HG02759 (cell line): Measurements from ENCODE around the gene CDC27.
"Not testable (repeated sequence)": the region's sequence is repeated elsewhere in the genome, so short reads cannot be mapped to it uniquely, and the experiment has no call there.

Experiments
- ATAC-seq: cut with Tn5 transposase; IDR thresholded peaks from one replicate; pipeline ENCODE4 v1.9.1; 2021; ENCODE audit warnings: mild to moderate bottlenecking, moderate library complexity; ENCODE audit not compliant: unreplicated experiment

Gene CDC27

GRCh38 chr17:47145351-47145750 lies 43.7 kb downstream of the CDC27 start:
- no peak for ATAC-seq

GRCh38 chr17:47135235-47135634 lies 53.9 kb downstream of the CDC27 start:
- no peak for ATAC-seq

- ATAC-seq: not testable (repeated sequence)
Measured at GRCh38 chr17:47134354-47134753, 54.7 kb downstream of the CDC27 start.

GRCh38 chr17:47131761-47132160 lies 57.3 kb downstream of the CDC27 start:
- ATAC-seq: no peak

- ATAC-seq: not testable (repeated sequence)
Measured at GRCh38 chr17:47126835-47127234, 62.3 kb downstream of the CDC27 start.

- ATAC-seq: not testable (repeated sequence)
Measured at GRCh38 chr17:47123262-47123661, 65.8 kb downstream of the CDC27 start.

- no peak for ATAC-seq
Measured at GRCh38 chr17:47120521-47121095, 68.5 kb downstream of the CDC27 start.

GRCh38 chr17:47119746-47120520 lies 69.2 kb downstream of the CDC27 start:
- ATAC-seq: no peak

- ATAC-seq: no peak
Measured at GRCh38 chr17:47117386-47117785, 71.7 kb downstream of the CDC27 start.

- ATAC-seq: no peak
Measured at GRCh38 chr17:47106130-47106529, 83.0 kb downstream of the CDC27 start.

- not testable (repeated sequence) for ATAC-seq
Measured at GRCh38 chr17:47105246-47105645, 83.8 kb downstream of the CDC27 start.

- no peak for ATAC-seq
Measured at GRCh38 chr17:47102914-47103313, 86.2 kb downstream of the CDC27 start.

GRCh38 chr17:47099987-47100711 lies 88.9 kb downstream of the CDC27 start:
- peak; percentile 99 for ATAC-seq

GRCh38 chr17:47099451-47099986 lies 89.6 kb downstream of the CDC27 start:
- ATAC-seq: peak; percentile 34

GRCh38 chr17:47096343-47096742 lies 92.8 kb downstream of the CDC27 start:
- ATAC-seq: no peak

GRCh38 chr17:47095268-47095667 lies 93.8 kb downstream of the CDC27 start:
- ATAC-seq: no peak

GRCh38 chr17:47087093-47087492 lies 102.0 kb downstream of the CDC27 start:
- ATAC-seq: no peak

GRCh38 chr17:47085736-47086135 lies 103.4 kb downstream of the CDC27 start:
- ATAC-seq: no peak

- no peak for ATAC-seq
Measured at GRCh38 chr17:47078801-47079200, 110.3 kb downstream of the CDC27 start.

- no peak for ATAC-seq
Measured at GRCh38 chr17:47077576-47077975, 111.5 kb downstream of the CDC27 start.

GRCh38 chr17:47076171-47076570 lies 112.9 kb downstream of the CDC27 start:
- no peak for ATAC-seq

GRCh38 chr17:47074361-47074760 lies 114.7 kb downstream of the CDC27 start:
- ATAC-seq: not testable (repeated sequence)
